IMR-90 (cell line): ENCODE results near the gene FGF6.

Experiments used
- CTCF ChIP-seq: conservative IDR thresholded peaks from 2 replicates; pipeline ENCODE4 v1.5.1; 2012; ENCODE audit warnings: mild to moderate bottlenecking, low read depth, low read length, improper control_type of control experiment
- POLR2A ChIP-seq: IDR thresholded peaks from 2 replicates; pipeline ENCODE4 v1.6.1; 2012; ENCODE audit warnings: mild to moderate bottlenecking, low read depth, low read length
- RAD21 ChIP-seq: IDR thresholded peaks from 2 replicates; pipeline ENCODE4 v1.6.1; 2012; ENCODE audit warnings: low read length, improper control_type of control experiment
- USF2 ChIP-seq: fragments of 150-350 bp; IDR thresholded peaks from 2 replicates; pipeline ENCODE4 v1.6.1; 2017; ENCODE audit warnings: mild to moderate bottlenecking, antibody characterized with exemption, low read length, low read depth

GRCh38 chr12:4416276-4416675 is 29.3 kb downstream of the FGF6 start:
- TF ChIP-seq USF2 (no peak), POLR2A (no peak), CTCF (no peak), RAD21 (no peak)
